ENCODE results near the gene TMEM218. TPM values are rescaled to one million over a fixed set of nuclear protein-coding genes. Genes with fewer than 3 reads are reported as not detected.

Gene TMEM218
- total and polyA plus RNA-seq, 10 of the 15 experiments (the other 5 are each of a cell fraction or from before 2014, with no cell fraction given): 11.2 to 50.3 (median 28.8) TPM

DNA sequence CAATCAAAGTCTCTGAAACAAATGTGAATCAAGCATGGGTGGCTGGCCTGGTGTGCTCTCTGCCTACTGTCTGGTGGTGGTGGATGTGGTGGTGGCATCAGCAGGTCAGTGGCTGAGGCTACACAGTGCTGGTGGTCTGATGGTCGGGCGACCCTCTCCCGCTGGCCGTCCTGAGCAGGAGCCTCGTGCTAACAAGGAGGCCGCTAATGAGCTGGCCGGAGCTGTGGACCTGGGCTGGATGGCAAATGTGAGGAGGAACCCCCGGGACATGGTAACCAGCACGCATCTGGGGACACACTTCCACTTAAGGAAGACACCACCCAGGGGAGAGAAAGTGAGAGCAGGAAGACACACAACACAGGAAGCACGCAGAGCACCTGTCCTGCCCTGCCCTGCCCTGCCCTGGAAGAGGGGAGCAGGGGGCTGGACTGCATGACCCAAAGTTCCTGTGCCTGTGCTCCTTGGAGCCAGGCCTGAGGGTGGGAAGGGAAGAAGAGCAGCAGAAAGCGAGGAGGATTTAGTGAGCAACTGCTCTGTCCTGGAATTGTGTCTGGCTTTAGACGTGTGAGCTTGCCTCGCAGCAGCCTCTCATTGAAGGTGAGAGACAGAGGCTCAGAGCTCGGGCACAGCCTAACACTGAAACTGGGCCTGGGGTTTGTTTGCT, 24.7 kb downstream of the TMEM218 start (continued):
- TF ChIP-seq, protein P1, sequence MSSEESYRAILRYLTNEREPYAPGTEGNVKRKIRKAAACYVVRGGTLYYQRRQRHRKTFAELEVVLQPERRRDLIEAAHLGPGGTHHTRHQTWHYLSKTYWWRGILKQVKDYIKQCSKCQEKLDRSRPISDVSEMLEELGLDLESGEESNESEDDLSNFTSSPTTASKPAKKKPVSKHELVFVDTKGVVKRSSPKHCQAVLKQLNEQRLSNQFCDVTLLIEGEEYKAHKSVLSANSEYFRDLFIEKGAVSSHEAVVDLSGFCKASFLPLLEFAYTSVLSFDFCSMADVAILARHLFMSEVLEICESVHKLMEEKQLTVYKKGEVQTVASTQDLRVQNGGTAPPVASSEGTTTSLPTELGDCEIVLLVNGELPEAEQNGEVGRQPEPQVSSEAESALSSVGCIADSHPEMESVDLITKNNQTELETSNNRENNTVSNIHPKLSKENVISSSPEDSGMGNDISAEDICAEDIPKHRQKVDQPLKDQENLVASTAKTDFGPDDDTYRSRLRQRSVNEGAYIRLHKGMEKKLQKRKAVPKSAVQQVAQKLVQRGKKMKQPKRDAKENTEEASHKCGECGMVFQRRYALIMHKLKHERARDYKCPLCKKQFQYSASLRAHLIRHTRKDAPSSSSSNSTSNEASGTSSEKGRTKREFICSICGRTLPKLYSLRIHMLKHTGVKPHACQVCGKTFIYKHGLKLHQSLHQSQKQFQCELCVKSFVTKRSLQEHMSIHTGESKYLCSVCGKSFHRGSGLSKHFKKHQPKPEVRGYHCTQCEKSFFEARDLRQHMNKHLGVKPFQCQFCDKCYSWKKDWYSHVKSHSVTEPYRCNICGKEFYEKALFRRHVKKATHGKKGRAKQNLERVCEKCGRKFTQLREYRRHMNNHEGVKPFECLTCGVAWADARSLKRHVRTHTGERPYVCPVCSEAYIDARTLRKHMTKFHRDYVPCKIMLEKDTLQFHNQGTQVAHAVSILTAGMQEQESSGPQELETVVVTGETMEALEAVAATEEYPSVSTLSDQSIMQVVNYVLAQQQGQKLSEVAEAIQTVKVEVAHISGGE (CRISPR knock-in tag; IDR thresholded peaks at IDR 0.05): no peak
- TF ChIP-seq RAD51 (IDR thresholded peaks at IDR 0.05): no peak
- TF ChIP-seq, protein P2, sequence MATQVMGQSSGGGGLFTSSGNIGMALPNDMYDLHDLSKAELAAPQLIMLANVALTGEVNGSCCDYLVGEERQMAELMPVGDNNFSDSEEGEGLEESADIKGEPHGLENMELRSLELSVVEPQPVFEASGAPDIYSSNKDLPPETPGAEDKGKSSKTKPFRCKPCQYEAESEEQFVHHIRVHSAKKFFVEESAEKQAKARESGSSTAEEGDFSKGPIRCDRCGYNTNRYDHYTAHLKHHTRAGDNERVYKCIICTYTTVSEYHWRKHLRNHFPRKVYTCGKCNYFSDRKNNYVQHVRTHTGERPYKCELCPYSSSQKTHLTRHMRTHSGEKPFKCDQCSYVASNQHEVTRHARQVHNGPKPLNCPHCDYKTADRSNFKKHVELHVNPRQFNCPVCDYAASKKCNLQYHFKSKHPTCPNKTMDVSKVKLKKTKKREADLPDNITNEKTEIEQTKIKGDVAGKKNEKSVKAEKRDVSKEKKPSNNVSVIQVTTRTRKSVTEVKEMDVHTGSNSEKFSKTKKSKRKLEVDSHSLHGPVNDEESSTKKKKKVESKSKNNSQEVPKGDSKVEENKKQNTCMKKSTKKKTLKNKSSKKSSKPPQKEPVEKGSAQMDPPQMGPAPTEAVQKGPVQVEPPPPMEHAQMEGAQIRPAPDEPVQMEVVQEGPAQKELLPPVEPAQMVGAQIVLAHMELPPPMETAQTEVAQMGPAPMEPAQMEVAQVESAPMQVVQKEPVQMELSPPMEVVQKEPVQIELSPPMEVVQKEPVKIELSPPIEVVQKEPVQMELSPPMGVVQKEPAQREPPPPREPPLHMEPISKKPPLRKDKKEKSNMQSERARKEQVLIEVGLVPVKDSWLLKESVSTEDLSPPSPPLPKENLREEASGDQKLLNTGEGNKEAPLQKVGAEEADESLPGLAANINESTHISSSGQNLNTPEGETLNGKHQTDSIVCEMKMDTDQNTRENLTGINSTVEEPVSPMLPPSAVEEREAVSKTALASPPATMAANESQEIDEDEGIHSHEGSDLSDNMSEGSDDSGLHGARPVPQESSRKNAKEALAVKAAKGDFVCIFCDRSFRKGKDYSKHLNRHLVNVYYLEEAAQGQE (IDR thresholded peaks at IDR 0.05; ENCODE audit: low read depth, low read length): no peak
- no peak for TF ChIP-seq CREB1 (IDR thresholded peaks at IDR 0.05; ENCODE audit: low read depth)
